Adrenal gland (tissue), 12 donors: Measurements from ENCODE around the gene TRAPPC6A. TPM values are rescaled to one million over a fixed set of nuclear protein-coding genes. Genes with fewer than 3 reads are reported as not detected.

Experiments
- DNase-seq, 7 donors: peaks; one replicate each; pipeline ENCODE4 v3.0.0-alpha.2; 2019 to 2020
- H3K27ac ChIP-seq, 5 donors: fragments of 200-600 bp; sonication (generic) in 4 of 5; 1 replicate in 3 of 5; 2 replicates in 2 of 5; pipeline versions ENCODE4 v1.5.1 to v1.8.0; 2016 to 2020; ENCODE audit warnings: mild to moderate bottlenecking in 1 of 5
- H3K27me3 ChIP-seq: fragments of 200-600 bp; 2 replicates; pipeline ENCODE4 v1.8.0; 2021
- H3K36me3 ChIP-seq, 2 donors: fragments of 200-600 bp; replicated peaks in 1 of 2; 1 replicate in 1 of 2; 2 replicates in 1 of 2; pipeline versions ENCODE4 v1.5.1 to v1.8.0; 2018 to 2022
- H3K4me1 ChIP-seq, 2 donors: fragments of 200-600 bp; replicated peaks in 1 of 2; 1 replicate in 1 of 2; 2 replicates in 1 of 2; pipeline versions ENCODE4 v1.5.1 to v1.8.0; 2018 to 2021
- H3K4me3 ChIP-seq, 4 donors: fragments of 200-600 bp; sonication (generic) in 3 of 4; one replicate each; pipeline ENCODE4 v1.5.1; 2016 to 2018
- H3K9me3 ChIP-seq, 3 donors: fragments of 200-600 bp; sonication (generic) in 1 of 3; replicated peaks in 1 of 3; 1 replicate in 2 of 3; 2 replicates in 1 of 3; pipeline versions ENCODE4 v1.5.1 to v1.8.0; 2016 to 2021
- CTCF ChIP-seq, 6 experiments: fragments of 450-650 bp in 4 of 6; fragments of 200-600 bp in 2 of 6; sonication (generic) in 1 of 6; IDR thresholded peaks; 1 replicate in 5 of 6; 2 replicates in 1 of 6; pipeline versions ENCODE4 v1.5.1 to v1.8.0; 2016 to 2021; ENCODE audit warnings: antibody characterized with exemption in 6 of 6, mild to moderate bottlenecking in 2 of 6, moderate library complexity in 1 of 6
- POLR2A ChIP-seq, 2 donors: fragments of 450-650 bp; IDR thresholded peaks; one replicate each; pipeline ENCODE4 v1.6.1; 2017; ENCODE audit warnings: antibody characterized with exemption in 2 of 2, mild to moderate bottlenecking in 2 of 2, moderate library complexity in 1 of 2
- WGBS, 4 donors: extraction: QIAGEN DNeasy Blood & Tissue Kit in 2 of 4; methylation state at CpG; one replicate each; pipeline versions ENCODE4 v1.1.5 to v1.1.7; 2013 to 2017; 5-methylcytosine and 5-hydroxymethylcytosine counted together
- intact Hi-C, 2 donors: fragments of 100-400 bp; cut with DNase I; formaldehyde crosslinking; loops; one replicate each; pipeline versions ENCODE4 v1.14.1 to v1.15.0; 2022 to 2023
- polyA plus RNA-seq, 3 donors: library from polyadenylated mRNA; stranded (reverse); fragments of 200-250 nt in 2 of 3; fragments of 350-450 nt in 1 of 3; fragmentation: Illumina TruSeq in 1 of 3; extraction: RNeasy Lipid Tissue Mini Kit (QIAGEN cat#74804) in 1 of 3; gene quantifications; one replicate each; pipeline ENCODE4 v1.2.3, GENCODE V29; 2013 to 2014
- total RNA-seq, 9 donors: library from RNA; depleted of rRNA in 4 of 9; stranded (reverse); fragments of >200 nt in 4 of 9; fragments of 120-200 nt in 1 of 9; fragmentation: NEBNext Ultra II Directional in 1 of 9; extraction: Animal tissue kit (Norgen Biotek cat#: 25700) in 1 of 9; gene quantifications; one replicate each; pipeline versions ENCODE4 v1.1.0 to v1.2.4, GENCODE V29; 2013 to 2023
- donor health status: healthy with polysubstance abuse.
- donor health status: Bipolar disorder and iron deficiency.
- donor health status: DM: yes; HTN: yes; CAD: no.
- donor health status: DM: no; HTN: no; CAD: no.
- donor health status: DM: no; HTN: no; CAD: no.
- donor health status: DM: yes; HTN: yes; CAD: no.

The TRAPPC6A gene
- total and polyA plus RNA-seq, 12 donors, result 5.1 to 71.4 (median 35.5) TPM

GRCh38 chr19:45139286-45140143, 38.5 kb downstream of the TRAPPC6A start:
- intact Hi-C loops, result loop anchor here in 1 of 2 donors (5.0 kb wide), 1 partner anchor 77 kb away; no protein-coding TSS in a partner anchor
- no peak for TF ChIP-seq POLR2A (IDR thresholded peaks at IDR 0.05)
- no peak for TF ChIP-seq CTCF (IDR thresholded peaks at IDR 0.05)
- peaks cover 0 to 22% of the 10 kb centered on the region in 2 donors for H3K36me3 ChIP-seq
- no peak for DNase-seq
- H3K27me3 ChIP-seq, result no peaks in the 10 kb centered on the region
- H3K4me1 ChIP-seq, result peaks cover 23 to 41% of the 10 kb centered on the region in 2 donors
- 89 to 94% (median 91%) methylated on average over 13 to 24 of the region's 24 CpGs for WGBS, 4 donors
- H3K9me3 ChIP-seq, result no peaks in the 10 kb centered on the region
- H3K27ac ChIP-seq, result no peak overlapping the region
- no peak overlapping the region for H3K4me3 ChIP-seq

- H3K4me1 ChIP-seq, result peaks cover 23 to 36% of the 10 kb centered on the region in 2 donors
- TF ChIP-seq CTCF (IDR thresholded peaks at IDR 0.05), result no peak
- peak in 1 of 2 donors; percentile 38 for TF ChIP-seq POLR2A (IDR thresholded peaks at IDR 0.05)
- DNase-seq, result peak; percentile 66 to 88 (median 82)
- no peaks in the 10 kb centered on the region for H3K27me3 ChIP-seq
- peaks cover 0 to 22% of the 10 kb centered on the region in 2 donors for H3K36me3 ChIP-seq
- no peaks in the 10 kb centered on the region for H3K9me3 ChIP-seq
- H3K4me3 ChIP-seq, result no peak overlapping the region
- intact Hi-C loops, result no loop called here
- peak overlapping the region in 3 of 5 donors; percentile 56 to 79 (median 59) for H3K27ac ChIP-seq
- WGBS, 4 donors, result 46 to 60% (median 55%) methylated on average over 9 to 11 of the region's 11 CpGs
Observed at GRCh38 chr19:45138303-45138751, 39.7 kb downstream of the TRAPPC6A start.

- WGBS, 4 donors, result 79 to 93% (median 86%) methylated on average over 14 to 17 of the region's 17 CpGs
- H3K27me3 ChIP-seq, result no peaks in the 10 kb centered on the region
- H3K27ac ChIP-seq, result peak overlapping the region in 3 of 5 donors; percentile 56 to 67 (median 59)
- no peak overlapping the region for H3K4me3 ChIP-seq
- DNase-seq, result no peak
- no peaks in the 10 kb centered on the region for H3K9me3 ChIP-seq
- TF ChIP-seq CTCF (IDR thresholded peaks at IDR 0.05) (no peak), POLR2A (IDR thresholded peaks at IDR 0.05) (no peak)
- H3K36me3 ChIP-seq, result peaks cover 0 to 17% of the 10 kb centered on the region in 2 donors
- H3K4me1 ChIP-seq, result peaks cover 17 to 26% of the 10 kb centered on the region in 2 donors
- intact Hi-C loops, result no loop called here
Observed at GRCh38 chr19:45137179-45137761, 40.8 kb downstream of the TRAPPC6A start.

GRCh38 chr19:45136507-45137178, 41.4 kb downstream of the TRAPPC6A start:
- no peak for TF ChIP-seq POLR2A (IDR thresholded peaks at IDR 0.05)
- TF ChIP-seq CTCF (IDR thresholded peaks at IDR 0.05), result no peak
- peak overlapping the region in 2 of 5 donors; percentile 59 to 67 for H3K27ac ChIP-seq
- H3K9me3 ChIP-seq, result no peaks in the 10 kb centered on the region
- no peak overlapping the region for H3K4me3 ChIP-seq
- intact Hi-C loops, result no loop called here
- H3K4me1 ChIP-seq, result peaks cover 17 to 26% of the 10 kb centered on the region in 2 donors
- no peak for DNase-seq
- H3K27me3 ChIP-seq, result no peaks in the 10 kb centered on the region
- peaks cover 0 to 11% of the 10 kb centered on the region in 2 donors for H3K36me3 ChIP-seq
- 40 to 77% (median 61%) methylated on average over 2 to 12 of the region's 12 CpGs for WGBS, 4 donors
